ENCODE data around the gene UPB1.
"Not testable (repeated sequence)": the region's sequence is repeated elsewhere in the genome, so short reads cannot be mapped to it uniquely, and the experiment has no call there.

UPB1 gene

GRCh38 chr22:24483976-24484545 lies 11.1 kb upstream of the UPB1 start:
- Histone ChIP-seq H3K79me2 (no peaks in the 10 kb centered on the region), H3K9ac (no peak overlapping the region), H3K4me1 (no peaks in the 10 kb centered on the region), H3K4me3 (ENCODE audit: low read depth, low read length) (no peak overlapping the region), H3K27me3 (ENCODE audit: control insufficient read depth, insufficient read depth, low read length) (no peaks in the 10 kb centered on the region), H3K27ac (no peak overlapping the region), H3K9me3 (ENCODE audit: control insufficient read depth, low read length) (no peaks in the 10 kb centered on the region), H3K36me3 (ENCODE audit: control insufficient read depth, insufficient read depth, low read length) (no peaks in the 10 kb centered on the region), H3K4me2 (ENCODE audit: low read length) (no peak overlapping the region), H2AFZ (no peak overlapping the region)
- TF ChIP-seq CTCF (IDR thresholded peaks at IDR 0.05) = no peak

- H2AFZ ChIP-seq = no peak overlapping the region
- no peaks in the 10 kb centered on the region for H3K79me2 ChIP-seq
- H3K4me2 ChIP-seq (ENCODE audit: low read length) = no peak overlapping the region
- TF ChIP-seq CTCF (IDR thresholded peaks at IDR 0.05) = no peak
- H3K27ac ChIP-seq = no peak overlapping the region
- no peaks in the 10 kb centered on the region for H3K36me3 ChIP-seq (ENCODE audit: control insufficient read depth, insufficient read depth, low read length)
- no peaks in the 10 kb centered on the region for H3K4me1 ChIP-seq
- H3K27me3 ChIP-seq (ENCODE audit: control insufficient read depth, insufficient read depth, low read length) = no peaks in the 10 kb centered on the region
- no peak overlapping the region for H3K4me3 ChIP-seq (ENCODE audit: low read depth, low read length)
- H3K9me3 ChIP-seq (ENCODE audit: control insufficient read depth, low read length) = no peaks in the 10 kb centered on the region
- no peak overlapping the region for H3K9ac ChIP-seq
These were observed 10.0 kb upstream of the UPB1 start for GRCh38 chr22:24485170-24485569.

DNA sequence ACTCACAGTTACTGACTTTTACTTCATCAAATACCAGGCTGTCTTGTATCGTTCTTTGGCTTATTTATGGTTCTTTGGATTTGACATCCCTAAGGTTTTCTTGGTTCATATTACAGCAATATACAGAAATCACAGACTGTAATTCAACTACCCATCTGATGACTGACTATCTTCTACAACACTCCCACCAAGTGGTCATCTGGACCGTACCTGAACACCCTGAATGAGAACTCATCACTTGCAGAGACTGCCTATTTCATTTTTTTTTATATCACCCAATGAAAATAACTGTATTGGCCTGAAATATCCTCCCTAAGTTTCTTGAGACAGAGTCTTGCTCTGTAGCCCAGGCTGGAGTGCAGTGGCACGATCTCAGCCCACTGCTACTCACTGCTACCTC lies 9.5 kb upstream of the UPB1 start:
- no peaks in the 10 kb centered on the region for H3K9me3 ChIP-seq (ENCODE audit: control insufficient read depth, low read length)
- no peaks in the 10 kb centered on the region for H3K79me2 ChIP-seq
- no peak overlapping the region for H3K9ac ChIP-seq
- no peak overlapping the region for H3K4me2 ChIP-seq (ENCODE audit: low read length)
- H2AFZ ChIP-seq = no peak overlapping the region
- no peaks in the 10 kb centered on the region for H3K36me3 ChIP-seq (ENCODE audit: control insufficient read depth, insufficient read depth, low read length)
- no peak overlapping the region for H3K4me3 ChIP-seq (ENCODE audit: low read depth, low read length)
- peak; percentile 5 for TF ChIP-seq CTCF (IDR thresholded peaks at IDR 0.05)
- H3K4me1 ChIP-seq = no peaks in the 10 kb centered on the region
- no peaks in the 10 kb centered on the region for H3K27me3 ChIP-seq (ENCODE audit: control insufficient read depth, insufficient read depth, low read length)
- no peak overlapping the region for H3K27ac ChIP-seq

- Histone ChIP-seq H3K36me3 (ENCODE audit: control insufficient read depth, insufficient read depth, low read length) (no peaks in the 10 kb centered on the region), H3K4me1 (no peaks in the 10 kb centered on the region), H3K9ac (no peak overlapping the region), H3K4me2 (ENCODE audit: low read length) (no peak overlapping the region), H3K27ac (no peak overlapping the region), H2AFZ (no peak overlapping the region), H3K27me3 (ENCODE audit: control insufficient read depth, insufficient read depth, low read length) (no peaks in the 10 kb centered on the region), H3K4me3 (ENCODE audit: low read depth, low read length) (no peak overlapping the region), H3K9me3 (ENCODE audit: control insufficient read depth, low read length) (no peaks in the 10 kb centered on the region), H3K79me2 (no peaks in the 10 kb centered on the region)
- no peak for TF ChIP-seq CTCF (IDR thresholded peaks at IDR 0.05)
These were observed 8.6 kb upstream of the UPB1 start for GRCh38 chr22:24486501-24486921.

GRCh38 chr22:24489011-24489410 lies 6.1 kb upstream of the UPB1 start:
- Histone ChIP-seq H3K4me1 (no peaks in the 10 kb centered on the region), H3K9me3 (ENCODE audit: control insufficient read depth, low read length) (no peaks in the 10 kb centered on the region), H3K4me3 (ENCODE audit: low read depth, low read length) (no peak overlapping the region), H3K9ac (no peak overlapping the region), H2AFZ (no peak overlapping the region), H3K27me3 (ENCODE audit: control insufficient read depth, insufficient read depth, low read length) (no peaks in the 10 kb centered on the region), H3K79me2 (no peaks in the 10 kb centered on the region), H3K27ac (no peak overlapping the region), H3K4me2 (ENCODE audit: low read length) (no peak overlapping the region), H3K36me3 (ENCODE audit: control insufficient read depth, insufficient read depth, low read length) (no peaks in the 10 kb centered on the region)
- no peak for TF ChIP-seq CTCF (IDR thresholded peaks at IDR 0.05)

GRCh38 chr22:24489434-24489833 lies 5.7 kb upstream of the UPB1 start:
- not testable (repeated sequence) for H2AFZ ChIP-seq; H3K27me3 ChIP-seq (ENCODE audit: control insufficient read depth, insufficient read depth, low read length); H3K79me2 ChIP-seq; H3K9ac ChIP-seq; H3K4me1 ChIP-seq; H3K4me2 ChIP-seq (ENCODE audit: low read length); H3K36me3 ChIP-seq (ENCODE audit: control insufficient read depth, insufficient read depth, low read length); H3K9me3 ChIP-seq (ENCODE audit: control insufficient read depth, low read length); H3K27ac ChIP-seq; H3K4me3 ChIP-seq (ENCODE audit: low read depth, low read length)
